ENCODE measurements around the gene USP37. TPM values are rescaled to one million over a fixed set of nuclear protein-coding genes. Genes with fewer than 3 reads are reported as not detected.

The USP37 gene
- total RNA-seq, 1 experiment from 2014 or later, result 11.6 TPM

GRCh38 chr2:218434456-218434855, 133.7 kb downstream of the USP37 start:
- no peaks in the 10 kb centered on the region for H3K27me3 ChIP-seq (ENCODE audit: low read length)
- no peaks in the 10 kb centered on the region for H3K9me3 ChIP-seq (ENCODE audit: low read length)
- no peak overlapping the region for H3K27ac ChIP-seq (ENCODE audit: low read length)
- H3F3A ChIP-seq (ENCODE audit: low read length, unreplicated experiment), result no peaks in the 10 kb centered on the region
- ATAC-seq, result no peak
- intact Hi-C loops (cut with micrococcal nuclease), result no loop called here
- ChIA-PET CTCF (no interaction called here), POLR2A (ENCODE audit: unreplicated experiment) (no interaction called here)
- no peak overlapping the region for H3K4me2 ChIP-seq (ENCODE audit: low read length)
- TF ChIP-seq EZH2phosphoT487 (IDR thresholded peaks at IDR 0.05; ENCODE audit: borderline replicate concordance, low read length) (no peak), CTCF (conservative IDR thresholded peaks at IDR 0.05; ENCODE audit: low read depth, low read length) (no peak), EZH2 (IDR thresholded peaks at IDR 0.05; ENCODE audit: low read length, unreplicated experiment) (no peak)
- H3K9ac ChIP-seq (ENCODE audit: low read length), result no peak overlapping the region
- BruUV-seq (replicated peaks), result no TSS peak
- no peak overlapping the region for H2AFZ ChIP-seq (ENCODE audit: low read length)
- no peak for DNase-seq
- no peaks in the 10 kb centered on the region for H3K36me3 ChIP-seq (ENCODE audit: low read depth, low read length)
- no peaks in the 10 kb centered on the region for H3K9me2 ChIP-seq (replicated peaks; ENCODE audit: low read length)
- H3K4me3 ChIP-seq (ENCODE audit: low read length), result no peak overlapping the region
- H4K20me1 ChIP-seq (ENCODE audit: low read length), result no peaks in the 10 kb centered on the region
- H3K79me2 ChIP-seq (ENCODE audit: low read length), result no peaks in the 10 kb centered on the region
- no peaks in the 10 kb centered on the region for H3K4me1 ChIP-seq (ENCODE audit: insufficient read depth, low read length)

GRCh38 chr2:218432676-218433365, 135.3 kb downstream of the USP37 start:
- Histone ChIP-seq H3K9ac (ENCODE audit: low read length) (no peak overlapping the region), H3K4me3 (ENCODE audit: low read length) (no peak overlapping the region), H3K4me1 (ENCODE audit: insufficient read depth, low read length) (no peaks in the 10 kb centered on the region), H3K36me3 (ENCODE audit: low read depth, low read length) (no peaks in the 10 kb centered on the region), H3K9me3 (ENCODE audit: low read length) (no peaks in the 10 kb centered on the region), H3K79me2 (ENCODE audit: low read length) (no peaks in the 10 kb centered on the region), H3K27me3 (ENCODE audit: low read length) (no peaks in the 10 kb centered on the region), H2AFZ (ENCODE audit: low read length) (no peak overlapping the region), H4K20me1 (ENCODE audit: low read length) (no peaks in the 10 kb centered on the region), H3F3A (ENCODE audit: low read length, unreplicated experiment) (no peaks in the 10 kb centered on the region), H3K27ac (ENCODE audit: low read length) (no peak overlapping the region), H3K9me2 (replicated peaks; ENCODE audit: low read length) (no peaks in the 10 kb centered on the region), H3K4me2 (ENCODE audit: low read length) (no peak overlapping the region)
- POLR2A ChIA-PET (ENCODE audit: unreplicated experiment), result no interaction called here
- no peak for ATAC-seq
- CTCF ChIA-PET, result no interaction called here
- intact Hi-C loops (cut with micrococcal nuclease), result no loop called here
- no peak for DNase-seq
- no TSS peak for BruUV-seq (replicated peaks)
- no peak for TF ChIP-seq CTCF (conservative IDR thresholded peaks at IDR 0.05; ENCODE audit: low read depth, low read length)
- no peak for TF ChIP-seq EZH2phosphoT487 (IDR thresholded peaks at IDR 0.05; ENCODE audit: borderline replicate concordance, low read length)
- TF ChIP-seq EZH2 (IDR thresholded peaks at IDR 0.05; ENCODE audit: low read length, unreplicated experiment), result no peak

- Histone ChIP-seq H3F3A (ENCODE audit: low read length, unreplicated experiment) (no peaks in the 10 kb centered on the region), H3K4me1 (ENCODE audit: insufficient read depth, low read length) (no peaks in the 10 kb centered on the region), H3K4me3 (ENCODE audit: low read length) (no peak overlapping the region), H3K9me2 (replicated peaks; ENCODE audit: low read length) (no peaks in the 10 kb centered on the region), H3K27ac (ENCODE audit: low read length) (no peak overlapping the region), H3K79me2 (ENCODE audit: low read length) (no peaks in the 10 kb centered on the region), H3K36me3 (ENCODE audit: low read depth, low read length) (no peaks in the 10 kb centered on the region), H2AFZ (ENCODE audit: low read length) (no peak overlapping the region), H3K9ac (ENCODE audit: low read length) (no peak overlapping the region), H4K20me1 (ENCODE audit: low read length) (no peaks in the 10 kb centered on the region), H3K4me2 (ENCODE audit: low read length) (no peak overlapping the region), H3K27me3 (ENCODE audit: low read length) (no peaks in the 10 kb centered on the region), H3K9me3 (ENCODE audit: low read length) (no peaks in the 10 kb centered on the region)
- intact Hi-C loops (cut with micrococcal nuclease), result no loop called here
- DNase-seq, result no peak
- no peak for ATAC-seq
- no TSS peak for BruUV-seq (replicated peaks)
- TF ChIP-seq CTCF (conservative IDR thresholded peaks at IDR 0.05; ENCODE audit: low read depth, low read length), result no peak
- TF ChIP-seq EZH2phosphoT487 (IDR thresholded peaks at IDR 0.05; ENCODE audit: borderline replicate concordance, low read length), result no peak
- no peak for TF ChIP-seq EZH2 (IDR thresholded peaks at IDR 0.05; ENCODE audit: low read length, unreplicated experiment)
- ChIA-PET POLR2A (ENCODE audit: unreplicated experiment) (no interaction called here), CTCF (no interaction called here)
These were observed 136.3 kb downstream of the USP37 start for GRCh38 chr2:218431878-218432277.
